ENCODE data around the gene LRPPRC.
"Not testable (repeated sequence)": the region's sequence is repeated elsewhere in the genome, so short reads cannot be mapped to it uniquely, and the experiment has no call there.

Gene LRPPRC

DNA sequence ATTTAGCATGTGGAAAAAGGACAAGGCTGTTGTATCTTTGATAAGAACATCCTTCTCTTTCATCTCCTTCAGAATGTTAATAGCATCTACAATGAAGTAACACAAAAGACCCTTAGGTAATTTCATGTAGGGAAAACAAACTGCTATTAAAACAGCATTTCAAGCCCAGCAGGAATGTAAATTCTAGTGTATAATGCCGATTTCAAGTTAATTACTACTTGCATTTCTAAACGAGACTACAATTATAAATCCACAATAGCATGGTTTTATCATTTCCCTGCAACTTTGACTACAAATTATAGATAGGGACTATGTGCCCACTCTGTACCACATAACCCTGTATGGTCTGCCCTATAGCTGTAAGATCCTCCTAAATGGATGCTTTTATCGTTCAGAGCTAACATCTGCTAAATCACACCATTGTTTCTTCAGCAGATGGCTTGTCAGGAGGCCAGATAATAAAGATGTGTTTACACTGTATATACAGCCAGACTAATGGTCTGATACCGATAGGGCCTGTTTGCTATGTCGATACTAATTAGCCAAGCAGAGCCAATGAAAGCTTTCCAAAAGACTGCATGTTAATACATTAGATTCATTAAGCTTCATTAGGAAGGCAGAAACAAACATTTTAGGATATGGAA, 51.9 kb downstream of the LRPPRC start:
- H3K27me3 Mint-ChIP-seq, result no peaks in the 10 kb centered on the region
- peak overlapping the region in 1 of 2 donors; percentile 33 for H3K27ac Mint-ChIP-seq
- H3K9me3 Mint-ChIP-seq, result no peaks in the 10 kb centered on the region
- H3K4me1 Mint-ChIP-seq, result no peaks in the 10 kb centered on the region
- DNase-seq (no peak), ATAC-seq (no peak)
- no peak overlapping the region for H3K4me3 Mint-ChIP-seq

- H3K9me3 Mint-ChIP-seq, result no peaks in the 10 kb centered on the region
- no peak overlapping the region for H3K4me3 Mint-ChIP-seq
- H3K27ac Mint-ChIP-seq, result no peak overlapping the region
- DNase-seq (no peak), ATAC-seq (no peak)
- no peaks in the 10 kb centered on the region for H3K27me3 Mint-ChIP-seq
- H3K4me1 Mint-ChIP-seq, result no peaks in the 10 kb centered on the region
Observed at GRCh38 chr2:43943323-43943722, 52.5 kb downstream of the LRPPRC start.

DNA sequence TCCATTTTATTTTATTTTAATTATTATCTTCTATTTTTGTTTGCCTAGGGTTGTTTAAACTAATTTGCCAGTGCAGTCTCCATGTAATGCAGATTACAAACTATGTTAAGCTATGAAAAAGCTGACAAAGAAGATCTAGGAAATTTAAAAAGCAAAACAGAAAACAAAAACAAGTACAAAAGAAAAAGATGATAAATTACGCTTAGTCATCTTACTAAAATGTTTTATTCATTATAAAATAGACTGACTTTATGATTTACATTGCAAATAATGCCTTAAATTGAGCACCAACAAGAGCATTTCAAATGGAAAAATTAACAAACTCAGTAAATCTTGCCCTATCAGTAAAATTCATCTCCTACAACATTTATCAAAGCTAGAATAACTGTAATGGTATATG, 52.9 kb downstream of the LRPPRC start:
- Mint-ChIP-seq H3K27ac (no peak overlapping the region), H3K9me3 (no peaks in the 10 kb centered on the region), H3K4me3 (no peak overlapping the region), H3K27me3 (no peaks in the 10 kb centered on the region), H3K4me1 (no peaks in the 10 kb centered on the region)
- ATAC-seq (no peak), DNase-seq (no peak)

- no peaks in the 10 kb centered on the region for H3K9me3 Mint-ChIP-seq
- no peaks in the 10 kb centered on the region for H3K27me3 Mint-ChIP-seq
- ATAC-seq, result no peak
- no peak overlapping the region for H3K27ac Mint-ChIP-seq
- DNase-seq, result no peak
- H3K4me3 Mint-ChIP-seq, result no peak overlapping the region
- no peaks in the 10 kb centered on the region for H3K4me1 Mint-ChIP-seq
Observed at GRCh38 chr2:43941966-43942365, 53.8 kb downstream of the LRPPRC start.

DNA sequence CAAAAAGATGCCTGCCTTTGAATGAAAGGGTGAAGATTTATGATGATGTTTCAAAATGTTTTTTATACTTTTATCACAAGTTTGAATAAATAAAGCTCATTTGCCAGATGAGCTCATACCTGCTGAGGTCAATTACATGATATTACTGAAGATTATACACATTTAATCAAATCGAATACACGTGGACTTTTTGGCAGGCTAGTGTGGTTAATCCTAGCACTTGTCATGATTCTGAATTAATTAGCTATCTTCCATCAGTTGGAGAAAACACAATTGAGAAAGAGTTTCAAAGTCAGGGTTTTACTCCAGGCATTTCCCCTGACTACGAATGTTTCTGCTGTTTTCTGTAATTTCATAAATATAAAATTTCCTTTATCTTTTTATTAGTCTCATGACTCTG, 54.4 kb downstream of the LRPPRC start:
- no peak overlapping the region for H3K27ac Mint-ChIP-seq
- no peak overlapping the region for H3K4me3 Mint-ChIP-seq
- DNase-seq, result no peak
- H3K4me1 Mint-ChIP-seq, result no peaks in the 10 kb centered on the region
- H3K27me3 Mint-ChIP-seq, result no peaks in the 10 kb centered on the region
- H3K9me3 Mint-ChIP-seq, result no peaks in the 10 kb centered on the region
- ATAC-seq, result no peak

- Mint-ChIP-seq H3K27me3 (no peaks in the 10 kb centered on the region), H3K9me3 (no peaks in the 10 kb centered on the region), H3K4me1 (peaks cover 2% of the 10 kb centered on the region), H3K27ac (no peak overlapping the region), H3K4me3 (no peak overlapping the region)
- DNase-seq (no peak), ATAC-seq (no peak)
Observed at GRCh38 chr2:43939695-43940256, 56.0 kb downstream of the LRPPRC start.

DNA sequence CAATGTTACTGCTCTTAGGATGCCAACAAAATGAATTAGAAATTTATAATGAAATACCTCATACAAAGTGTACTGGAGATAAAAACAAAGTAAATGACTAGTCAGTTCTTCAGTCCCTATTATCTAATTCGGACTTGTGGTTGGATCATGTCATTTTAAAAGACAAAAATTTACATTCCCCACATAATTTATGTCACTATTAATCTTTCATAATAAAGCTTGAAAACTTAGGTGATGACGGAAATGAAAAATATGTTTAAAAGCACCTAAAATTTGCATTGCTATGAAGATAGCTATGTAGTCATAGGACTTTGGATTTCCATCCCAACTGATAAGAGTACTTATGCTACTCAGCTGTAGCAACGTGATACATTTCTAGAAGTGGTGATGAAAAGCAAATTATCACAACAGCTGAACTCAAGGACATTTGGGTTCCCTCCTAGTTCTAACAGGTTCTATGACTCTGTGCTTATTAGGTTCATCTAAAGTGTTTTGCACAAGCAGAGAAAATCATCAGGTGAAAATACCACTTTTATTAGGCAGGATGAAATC, 58.4 kb downstream of the LRPPRC start:
- H3K9me3 Mint-ChIP-seq, result no peaks in the 10 kb centered on the region
- ATAC-seq, result no peak
- H3K4me1 Mint-ChIP-seq, result peaks cover 5% of the 10 kb centered on the region
- no peak overlapping the region for H3K27ac Mint-ChIP-seq
- H3K27me3 Mint-ChIP-seq, result no peaks in the 10 kb centered on the region
- no peak for DNase-seq
- H3K4me3 Mint-ChIP-seq, result no peak overlapping the region

DNA sequence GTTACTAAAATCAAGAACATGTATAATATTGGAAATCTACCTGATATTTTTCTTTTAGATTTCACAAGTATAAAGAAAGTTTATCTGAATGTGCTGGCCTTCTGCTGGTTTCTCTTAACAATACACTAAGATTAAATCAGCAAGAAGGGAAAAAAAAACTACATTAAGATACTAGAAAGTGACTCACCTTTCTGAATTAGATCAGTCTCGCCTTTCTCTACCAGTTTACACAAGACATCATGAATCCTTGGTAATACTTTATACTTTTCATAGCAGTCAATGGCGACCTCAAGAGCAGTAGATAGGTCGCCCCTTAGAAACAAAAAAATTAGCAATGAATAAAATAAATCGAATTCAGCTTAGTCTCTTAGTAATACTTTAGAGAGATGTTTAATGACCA, 61.2 kb downstream of the LRPPRC start:
- Mint-ChIP-seq H3K4me1 (peaks cover 5% of the 10 kb centered on the region), H3K27me3 (no peaks in the 10 kb centered on the region), H3K9me3 (no peaks in the 10 kb centered on the region), H3K4me3 (peak overlapping the region in 1 of 2 donors; percentile 26), H3K27ac (peak overlapping the region in 1 of 2 donors; percentile 70)
- ATAC-seq (peak; percentile 92), DNase-seq (no peak)

GRCh38 chr2:43931293-43931692, 64.5 kb downstream of the LRPPRC start:
- DNase-seq, result no peak
- no peaks in the 10 kb centered on the region for H3K9me3 Mint-ChIP-seq

DNA sequence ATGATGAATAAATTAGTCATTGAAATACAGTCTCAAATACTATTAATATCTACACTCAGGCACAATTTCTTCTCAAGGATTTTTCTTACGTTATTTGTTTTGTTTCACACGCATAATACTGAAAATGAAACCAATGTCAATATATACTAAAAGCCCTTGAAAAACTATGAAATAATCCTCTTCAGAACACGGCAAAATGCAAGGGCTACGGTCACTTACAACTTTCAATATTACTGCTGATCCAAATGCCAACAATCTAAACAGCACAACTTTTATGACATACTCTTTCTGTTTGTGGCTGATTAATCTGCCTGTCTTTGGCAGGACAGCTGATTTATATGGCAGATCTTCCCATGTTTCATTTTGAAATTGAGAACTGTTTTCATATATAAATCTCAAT, 68.3 kb downstream of the LRPPRC start:
- Mint-ChIP-seq H3K9me3 (no peaks in the 10 kb centered on the region), H3K27me3 (no peaks in the 10 kb centered on the region), H3K27ac (no peak overlapping the region), H3K4me1 (peaks cover 4% of the 10 kb centered on the region), H3K4me3 (no peak overlapping the region)
- ATAC-seq (peak; percentile 37), DNase-seq (no peak)

More at GRCh38 chr2:43931293-43931692, 64.5 kb downstream of the LRPPRC start:
- ATAC-seq, result no peak
- Mint-ChIP-seq H3K4me3 (no peak overlapping the region), H3K27ac (no peak overlapping the region), H3K27me3 (no peaks in the 10 kb centered on the region), H3K4me1 (peaks cover 10% of the 10 kb centered on the region)

DNA sequence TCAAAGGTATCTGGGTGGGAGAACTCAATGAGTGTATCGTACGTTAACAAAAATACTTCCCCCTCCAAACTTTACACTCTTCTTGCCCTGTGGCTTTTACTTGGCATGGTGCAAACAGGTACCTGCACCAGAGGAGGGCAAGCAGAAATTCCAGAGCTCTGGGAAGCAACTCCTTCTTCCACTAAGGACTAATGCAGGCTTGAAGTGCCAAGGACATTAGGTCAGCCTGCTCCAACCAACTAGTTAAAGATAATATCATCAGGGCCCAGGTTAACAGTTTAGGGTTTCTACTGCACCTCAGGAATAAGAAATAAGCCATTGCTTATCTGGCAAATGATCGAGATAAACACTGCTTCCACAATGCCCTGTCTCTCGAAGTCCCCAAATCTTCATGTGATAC, 70.4 kb downstream of the LRPPRC start:
- no peak overlapping the region for H3K4me3 Mint-ChIP-seq

DNA sequence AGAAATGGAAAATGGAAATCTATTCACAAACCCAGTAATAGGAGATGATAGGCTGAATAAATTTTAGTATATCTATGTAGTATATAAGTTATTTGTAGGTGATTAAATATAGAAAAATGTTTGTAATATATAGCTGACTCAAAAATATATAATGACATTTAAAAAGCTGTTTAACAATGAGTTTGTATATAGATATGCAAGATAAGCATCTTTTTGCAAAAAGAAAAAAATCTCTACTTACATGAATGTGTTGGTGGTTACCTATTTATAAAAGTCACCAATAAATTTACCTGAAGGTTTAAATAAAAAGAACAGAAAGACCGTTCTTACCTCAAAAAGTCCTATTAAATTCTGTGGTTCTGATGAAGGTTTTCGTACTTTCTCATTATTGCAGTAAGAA, 71.3 kb downstream of the LRPPRC start:
- Mint-ChIP-seq H3K27me3 (no peaks in the 10 kb centered on the region), H3K27ac (no peak overlapping the region), H3K4me3 (no peak overlapping the region), H3K4me1 (peaks cover 4% of the 10 kb centered on the region), H3K9me3 (no peaks in the 10 kb centered on the region)
- ATAC-seq, result no peak
- DNase-seq, result no peak

More for the DNA sequence above, 70.4 kb downstream of the LRPPRC start:
- ATAC-seq, result no peak
- Mint-ChIP-seq H3K9me3 (no peaks in the 10 kb centered on the region), H3K4me1 (peaks cover 4% of the 10 kb centered on the region), H3K27me3 (no peaks in the 10 kb centered on the region), H3K27ac (no peak overlapping the region)
- DNase-seq, result no peak

GRCh38 chr2:43911136-43911790, 84.5 kb downstream of the LRPPRC start:
- not testable (repeated sequence) for H3K4me1 Mint-ChIP-seq, DNase-seq, H3K27me3 Mint-ChIP-seq, ATAC-seq, H3K4me3 Mint-ChIP-seq, H3K9me3 Mint-ChIP-seq
- peak overlapping the region in 1 of 2 donors; percentile 42 for H3K27ac Mint-ChIP-seq

- Mint-ChIP-seq H3K9me3 (no peaks in the 10 kb centered on the region), H3K27me3 (no peaks in the 10 kb centered on the region), H3K4me3 (no peak overlapping the region), H3K27ac (peak overlapping the region in 1 of 2 donors; percentile 36), H3K4me1 (peaks cover 8% of the 10 kb centered on the region)
- DNase-seq (no peak), ATAC-seq (no peak)
Observed at GRCh38 chr2:43906448-43907109, 89.2 kb downstream of the LRPPRC start.

- Mint-ChIP-seq H3K27ac (no peak overlapping the region), H3K4me3 (no peak overlapping the region)
- no peak for DNase-seq
Observed at GRCh38 chr2:43905871-43906270, 89.9 kb downstream of the LRPPRC start.

GRCh38 chr2:43905371-43905803, 90.4 kb downstream of the LRPPRC start:
- no peak overlapping the region for H3K4me3 Mint-ChIP-seq
- ATAC-seq, result peak; percentile 55
- H3K4me1 Mint-ChIP-seq, result peaks cover 8% of the 10 kb centered on the region
- DNase-seq, result no peak
- H3K9me3 Mint-ChIP-seq, result no peaks in the 10 kb centered on the region
- H3K27ac Mint-ChIP-seq, result no peak overlapping the region
- no peaks in the 10 kb centered on the region for H3K27me3 Mint-ChIP-seq

More at GRCh38 chr2:43905871-43906270, 89.9 kb downstream of the LRPPRC start:
- peaks cover 8% of the 10 kb centered on the region for H3K4me1 Mint-ChIP-seq
- H3K9me3 Mint-ChIP-seq, result no peaks in the 10 kb centered on the region
- no peaks in the 10 kb centered on the region for H3K27me3 Mint-ChIP-seq
- ATAC-seq, result no peak

All from stimulated activated naive CD8-positive, alpha-beta T cell treated with anti-CD3 and anti-CD28 coated beads, Interleukin-15, amount 100 ng/mL, for 72 hours (primary cell).